ENCODE measurements around the gene COL25A1.

COL25A1 gene

GRCh38 chr4:109049926-109050325 is 252.5 kb downstream of the COL25A1 start:
- Histone ChIP-seq H3K9ac (ENCODE audit: low read depth in 1 of 2, low read length in 2 of 2) (no peak overlapping the region), H3K27me3 (ENCODE audit: control insufficient read depth in 1 of 2, insufficient read depth in 2 of 2, low read length in 2 of 2) (no peaks in the 10 kb centered on the region), H3K9me3 (ENCODE audit: control insufficient read depth in 1 of 2, low read length in 2 of 2) (no peaks in the 10 kb centered on the region), H3K27ac (ENCODE audit: low read depth, low read length) (no peak overlapping the region), H3K36me3 (ENCODE audit: control insufficient read depth in 1 of 2, insufficient read depth in 2 of 2, low read length in 2 of 2) (no peaks in the 10 kb centered on the region), H3K4me1 (ENCODE audit: control insufficient read depth in 1 of 2, insufficient read depth in 2 of 2, low read length in 2 of 2) (no peaks in the 10 kb centered on the region), H3K4me3 (ENCODE audit: low read depth in 1 of 2, low read length in 2 of 2) (no peak overlapping the region)

GRCh38 chr4:109046471-109047201 is 255.8 kb downstream of the COL25A1 start:
- H3K4me3 ChIP-seq (ENCODE audit: low read depth in 1 of 2, low read length in 2 of 2) = peak overlapping the region; percentile 28 to 33
- no peaks in the 10 kb centered on the region for H3K27me3 ChIP-seq (ENCODE audit: control insufficient read depth in 1 of 2, insufficient read depth in 2 of 2, low read length in 2 of 2)
- H3K9ac ChIP-seq (ENCODE audit: low read depth in 1 of 2, low read length in 2 of 2) = no peak overlapping the region
- H3K36me3 ChIP-seq (ENCODE audit: control insufficient read depth in 1 of 2, insufficient read depth in 2 of 2, low read length in 2 of 2) = no peaks in the 10 kb centered on the region
- no peaks in the 10 kb centered on the region for H3K9me3 ChIP-seq (ENCODE audit: control insufficient read depth in 1 of 2, low read length in 2 of 2)
- H3K4me1 ChIP-seq (ENCODE audit: control insufficient read depth in 1 of 2, insufficient read depth in 2 of 2, low read length in 2 of 2) = no peaks in the 10 kb centered on the region
- no peak overlapping the region for H3K27ac ChIP-seq (ENCODE audit: low read depth, low read length)

GRCh38 chr4:109044431-109044830 is 258.0 kb downstream of the COL25A1 start:
- Histone ChIP-seq H3K4me3 (ENCODE audit: low read depth in 1 of 2, low read length in 2 of 2) (no peak overlapping the region), H3K36me3 (ENCODE audit: control insufficient read depth in 1 of 2, insufficient read depth in 2 of 2, low read length in 2 of 2) (no peaks in the 10 kb centered on the region), H3K4me1 (ENCODE audit: control insufficient read depth in 1 of 2, insufficient read depth in 2 of 2, low read length in 2 of 2) (no peaks in the 10 kb centered on the region), H3K27me3 (ENCODE audit: control insufficient read depth in 1 of 2, insufficient read depth in 2 of 2, low read length in 2 of 2) (no peaks in the 10 kb centered on the region), H3K9me3 (ENCODE audit: control insufficient read depth in 1 of 2, low read length in 2 of 2) (no peaks in the 10 kb centered on the region), H3K9ac (ENCODE audit: low read depth in 1 of 2, low read length in 2 of 2) (no peak overlapping the region), H3K27ac (ENCODE audit: low read depth, low read length) (no peak overlapping the region)

GRCh38 chr4:109043286-109043685 is 259.2 kb downstream of the COL25A1 start:
- H3K27me3 ChIP-seq (ENCODE audit: control insufficient read depth in 1 of 2, insufficient read depth in 2 of 2, low read length in 2 of 2) = no peaks in the 10 kb centered on the region
- no peaks in the 10 kb centered on the region for H3K9me3 ChIP-seq (ENCODE audit: control insufficient read depth in 1 of 2, low read length in 2 of 2)
- no peak overlapping the region for H3K9ac ChIP-seq (ENCODE audit: low read depth in 1 of 2, low read length in 2 of 2)
- no peak overlapping the region for H3K4me3 ChIP-seq (ENCODE audit: low read depth in 1 of 2, low read length in 2 of 2)
- H3K27ac ChIP-seq (ENCODE audit: low read depth, low read length) = no peak overlapping the region
- H3K36me3 ChIP-seq (ENCODE audit: control insufficient read depth in 1 of 2, insufficient read depth in 2 of 2, low read length in 2 of 2) = no peaks in the 10 kb centered on the region
- no peaks in the 10 kb centered on the region for H3K4me1 ChIP-seq (ENCODE audit: control insufficient read depth in 1 of 2, insufficient read depth in 2 of 2, low read length in 2 of 2)

GRCh38 chr4:109041463-109042360 is 260.7 kb downstream of the COL25A1 start:
- Histone ChIP-seq H3K4me3 (ENCODE audit: low read depth in 1 of 2, low read length in 2 of 2) (no peak overlapping the region), H3K9ac (ENCODE audit: low read depth in 1 of 2, low read length in 2 of 2) (no peak overlapping the region), H3K4me1 (ENCODE audit: control insufficient read depth in 1 of 2, insufficient read depth in 2 of 2, low read length in 2 of 2) (no peaks in the 10 kb centered on the region), H3K27me3 (ENCODE audit: control insufficient read depth in 1 of 2, insufficient read depth in 2 of 2, low read length in 2 of 2) (no peaks in the 10 kb centered on the region), H3K27ac (ENCODE audit: low read depth, low read length) (no peak overlapping the region), H3K9me3 (ENCODE audit: control insufficient read depth in 1 of 2, low read length in 2 of 2) (no peaks in the 10 kb centered on the region), H3K36me3 (ENCODE audit: control insufficient read depth in 1 of 2, insufficient read depth in 2 of 2, low read length in 2 of 2) (no peaks in the 10 kb centered on the region)

- no peak overlapping the region for H3K9ac ChIP-seq (ENCODE audit: low read depth in 1 of 2, low read length in 2 of 2)
- no peaks in the 10 kb centered on the region for H3K9me3 ChIP-seq (ENCODE audit: control insufficient read depth in 1 of 2, low read length in 2 of 2)
- H3K27me3 ChIP-seq (ENCODE audit: control insufficient read depth in 1 of 2, insufficient read depth in 2 of 2, low read length in 2 of 2) = no peaks in the 10 kb centered on the region
- no peak overlapping the region for H3K27ac ChIP-seq (ENCODE audit: low read depth, low read length)
- no peaks in the 10 kb centered on the region for H3K36me3 ChIP-seq (ENCODE audit: control insufficient read depth in 1 of 2, insufficient read depth in 2 of 2, low read length in 2 of 2)
- no peak overlapping the region for H3K4me3 ChIP-seq (ENCODE audit: low read depth in 1 of 2, low read length in 2 of 2)
- H3K4me1 ChIP-seq (ENCODE audit: control insufficient read depth in 1 of 2, insufficient read depth in 2 of 2, low read length in 2 of 2) = no peaks in the 10 kb centered on the region
Measured at GRCh38 chr4:109040441-109040840, 262.0 kb downstream of the COL25A1 start.

GRCh38 chr4:109037026-109037425 is 265.4 kb downstream of the COL25A1 start:
- H3K27me3 ChIP-seq (ENCODE audit: control insufficient read depth in 1 of 2, insufficient read depth in 2 of 2, low read length in 2 of 2) = no peaks in the 10 kb centered on the region

GRCh38 chr4:109033993-109034392 is 268.5 kb downstream of the COL25A1 start:
- Histone ChIP-seq H3K4me1 (ENCODE audit: control insufficient read depth in 1 of 2, insufficient read depth in 2 of 2, low read length in 2 of 2) (no peaks in the 10 kb centered on the region), H3K4me3 (ENCODE audit: low read depth in 1 of 2, low read length in 2 of 2) (no peak overlapping the region), H3K27ac (ENCODE audit: low read depth, low read length) (no peak overlapping the region), H3K9ac (ENCODE audit: low read depth in 1 of 2, low read length in 2 of 2) (no peak overlapping the region), H3K9me3 (ENCODE audit: control insufficient read depth in 1 of 2, low read length in 2 of 2) (no peaks in the 10 kb centered on the region), H3K27me3 (ENCODE audit: control insufficient read depth in 1 of 2, insufficient read depth in 2 of 2, low read length in 2 of 2) (no peaks in the 10 kb centered on the region), H3K36me3 (ENCODE audit: control insufficient read depth in 1 of 2, insufficient read depth in 2 of 2, low read length in 2 of 2) (no peaks in the 10 kb centered on the region)

More at GRCh38 chr4:109037026-109037425, 265.4 kb downstream of the COL25A1 start:
- Histone ChIP-seq H3K4me1 (ENCODE audit: control insufficient read depth in 1 of 2, insufficient read depth in 2 of 2, low read length in 2 of 2) (no peaks in the 10 kb centered on the region), H3K27ac (ENCODE audit: low read depth, low read length) (no peak overlapping the region), H3K36me3 (ENCODE audit: control insufficient read depth in 1 of 2, insufficient read depth in 2 of 2, low read length in 2 of 2) (no peaks in the 10 kb centered on the region), H3K9me3 (ENCODE audit: control insufficient read depth in 1 of 2, low read length in 2 of 2) (no peaks in the 10 kb centered on the region), H3K4me3 (ENCODE audit: low read depth in 1 of 2, low read length in 2 of 2) (no peak overlapping the region), H3K9ac (ENCODE audit: low read depth in 1 of 2, low read length in 2 of 2) (no peak overlapping the region)

GRCh38 chr4:109032671-109033070 is 269.8 kb downstream of the COL25A1 start:
- no peaks in the 10 kb centered on the region for H3K27me3 ChIP-seq (ENCODE audit: control insufficient read depth in 1 of 2, insufficient read depth in 2 of 2, low read length in 2 of 2)
- H3K4me1 ChIP-seq (ENCODE audit: control insufficient read depth in 1 of 2, insufficient read depth in 2 of 2, low read length in 2 of 2) = no peaks in the 10 kb centered on the region
- H3K9ac ChIP-seq (ENCODE audit: low read depth in 1 of 2, low read length in 2 of 2) = no peak overlapping the region
- no peaks in the 10 kb centered on the region for H3K9me3 ChIP-seq (ENCODE audit: control insufficient read depth in 1 of 2, low read length in 2 of 2)
- no peak overlapping the region for H3K4me3 ChIP-seq (ENCODE audit: low read depth in 1 of 2, low read length in 2 of 2)
- no peak overlapping the region for H3K27ac ChIP-seq (ENCODE audit: low read depth, low read length)
- no peaks in the 10 kb centered on the region for H3K36me3 ChIP-seq (ENCODE audit: control insufficient read depth in 1 of 2, insufficient read depth in 2 of 2, low read length in 2 of 2)

- H3K27me3 ChIP-seq (ENCODE audit: control insufficient read depth in 1 of 2, insufficient read depth in 2 of 2, low read length in 2 of 2) = no peaks in the 10 kb centered on the region
- no peak overlapping the region for H3K9ac ChIP-seq (ENCODE audit: low read depth in 1 of 2, low read length in 2 of 2)
- H3K4me3 ChIP-seq (ENCODE audit: low read depth in 1 of 2, low read length in 2 of 2) = no peak overlapping the region
Measured at GRCh38 chr4:109029987-109030386, 272.5 kb downstream of the COL25A1 start.

More at GRCh38 chr4:109029987-109030386, 272.5 kb downstream of the COL25A1 start:
- no peaks in the 10 kb centered on the region for H3K9me3 ChIP-seq (ENCODE audit: control insufficient read depth in 1 of 2, low read length in 2 of 2)
- H3K4me1 ChIP-seq (ENCODE audit: control insufficient read depth in 1 of 2, insufficient read depth in 2 of 2, low read length in 2 of 2) = no peaks in the 10 kb centered on the region
- H3K36me3 ChIP-seq (ENCODE audit: control insufficient read depth in 1 of 2, insufficient read depth in 2 of 2, low read length in 2 of 2) = no peaks in the 10 kb centered on the region
- no peak overlapping the region for H3K27ac ChIP-seq (ENCODE audit: low read depth, low read length)
